GM21381 (cell line): ENCODE data around the gene PNPLA1.

Experiments
- ATAC-seq: cut with Tn5 transposase; IDR thresholded peaks from one replicate; pipeline ENCODE4 v1.9.1; 2021; ENCODE audit warnings: mild to moderate bottlenecking, moderate library complexity; ENCODE audit not compliant: unreplicated experiment

The PNPLA1 gene

DNA sequence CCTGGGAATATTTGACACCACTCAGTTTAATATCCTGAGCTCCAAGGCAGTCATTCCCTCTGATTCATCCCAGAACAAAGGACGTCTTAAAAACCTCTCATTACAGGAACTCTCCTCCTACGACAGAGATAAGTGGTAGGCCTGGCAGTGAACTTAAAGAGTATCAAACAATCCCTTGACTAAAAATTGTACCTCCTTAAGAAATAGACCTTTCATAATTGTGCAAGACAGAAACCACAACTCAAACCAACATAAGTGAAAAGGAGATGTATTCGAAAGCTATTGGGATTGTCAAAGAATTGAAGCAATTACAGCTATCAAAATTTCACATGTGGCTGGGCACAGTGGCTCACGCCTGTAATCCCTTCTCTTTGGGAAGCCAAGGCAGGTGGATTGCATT, 86.0 kb downstream of the PNPLA1 start:
- ATAC-seq, result no peak

- no peak for ATAC-seq
These were observed 88.0 kb downstream of the PNPLA1 start for GRCh38 chr6:36357872-36358225.
